ENCODE measurements around the gene DOHH.
"Not testable (repeated sequence)": the region's sequence is repeated elsewhere in the genome, so short reads cannot be mapped to it uniquely, and the experiment has no call there.

DOHH gene

GRCh38 chr19:3510727-3511126, 10.3 kb upstream of the DOHH start:
- Histone ChIP-seq H3K27me3 (ENCODE audit: insufficient read depth, insufficient read length) (no peaks in the 10 kb centered on the region), H3K9ac (ENCODE audit: insufficient read length, low read depth) (peak overlapping the region; percentile 10), H3K4me3 (ENCODE audit: insufficient read length, low read depth) (no peak overlapping the region), H3K36me3 (ENCODE audit: insufficient read depth, insufficient read length, low read length) (peaks cover 70% of the 10 kb centered on the region), H3K9me3 (ENCODE audit: insufficient read depth, low read length) (no peaks in the 10 kb centered on the region), H3K4me1 (ENCODE audit: insufficient read depth, insufficient read length) (peaks cover 32% of the 10 kb centered on the region)
- TF ChIP-seq YY1 (IDR thresholded peaks at IDR 0.05; ENCODE audit: insufficient read depth, insufficient read length) (no peak), ZNF274 (IDR thresholded peaks at IDR 0.05; ENCODE audit: low read depth, low read length) (no peak), SUZ12 (IDR thresholded peaks at IDR 0.05; ENCODE audit: extremely low read depth, insufficient read depth, insufficient read length) (no peak)
- DNase-seq (ENCODE audit: low read depth, low spot score) = no peak

GRCh38 chr19:3509566-3509989, 9.1 kb upstream of the DOHH start:
- H3K9ac ChIP-seq (ENCODE audit: insufficient read length, low read depth) = peak overlapping the region; percentile 44
- DNase-seq (ENCODE audit: low read depth, low spot score) = no peak
- no peaks in the 10 kb centered on the region for H3K9me3 ChIP-seq (ENCODE audit: insufficient read depth, low read length)
- peaks cover 27% of the 10 kb centered on the region for H3K4me1 ChIP-seq (ENCODE audit: insufficient read depth, insufficient read length)
- H3K4me3 ChIP-seq (ENCODE audit: insufficient read length, low read depth) = no peak overlapping the region
- TF ChIP-seq SUZ12 (IDR thresholded peaks at IDR 0.05; ENCODE audit: extremely low read depth, insufficient read depth, insufficient read length) (no peak), ZNF274 (IDR thresholded peaks at IDR 0.05; ENCODE audit: low read depth, low read length) (no peak), YY1 (IDR thresholded peaks at IDR 0.05; ENCODE audit: insufficient read depth, insufficient read length) (no peak)
- H3K27me3 ChIP-seq (ENCODE audit: insufficient read depth, insufficient read length) = no peaks in the 10 kb centered on the region
- peaks cover 64% of the 10 kb centered on the region for H3K36me3 ChIP-seq (ENCODE audit: insufficient read depth, insufficient read length, low read length)

GRCh38 chr19:3508771-3509535, 8.5 kb upstream of the DOHH start:
- no peak for DNase-seq (ENCODE audit: low read depth, low spot score)
- no peak overlapping the region for H3K4me3 ChIP-seq (ENCODE audit: insufficient read length, low read depth)
- H3K4me1 ChIP-seq (ENCODE audit: insufficient read depth, insufficient read length) = peaks cover 27% of the 10 kb centered on the region
- TF ChIP-seq YY1 (IDR thresholded peaks at IDR 0.05; ENCODE audit: insufficient read depth, insufficient read length) = no peak
- TF ChIP-seq SUZ12 (IDR thresholded peaks at IDR 0.05; ENCODE audit: extremely low read depth, insufficient read depth, insufficient read length) = no peak
- no peak for TF ChIP-seq ZNF274 (IDR thresholded peaks at IDR 0.05; ENCODE audit: low read depth, low read length)
- H3K27me3 ChIP-seq (ENCODE audit: insufficient read depth, insufficient read length) = no peaks in the 10 kb centered on the region
- H3K36me3 ChIP-seq (ENCODE audit: insufficient read depth, insufficient read length, low read length) = peaks cover 58% of the 10 kb centered on the region
- no peaks in the 10 kb centered on the region for H3K9me3 ChIP-seq (ENCODE audit: insufficient read depth, low read length)
- H3K9ac ChIP-seq (ENCODE audit: insufficient read length, low read depth) = peak overlapping the region; percentile 46

GRCh38 chr19:3508121-3508661, 7.7 kb upstream of the DOHH start:
- not testable (repeated sequence) for H3K4me3 ChIP-seq (ENCODE audit: insufficient read length, low read depth); H3K9me3 ChIP-seq (ENCODE audit: insufficient read depth, low read length); H3K27me3 ChIP-seq (ENCODE audit: insufficient read depth, insufficient read length); DNase-seq (ENCODE audit: low read depth, low spot score)
- peak overlapping the region; percentile 46 for H3K9ac ChIP-seq (ENCODE audit: insufficient read length, low read depth)
- peaks cover 51% of the 10 kb centered on the region for H3K36me3 ChIP-seq (ENCODE audit: insufficient read depth, insufficient read length, low read length)
- H3K4me1 ChIP-seq (ENCODE audit: insufficient read depth, insufficient read length) = peaks cover 23% of the 10 kb centered on the region

GRCh38 chr19:3507371-3508120, 7.1 kb upstream of the DOHH start:
- H3K9me3 ChIP-seq (ENCODE audit: insufficient read depth, low read length) = no peaks in the 10 kb centered on the region
- H3K4me1 ChIP-seq (ENCODE audit: insufficient read depth, insufficient read length) = peaks cover 21% of the 10 kb centered on the region
- DNase-seq (ENCODE audit: low read depth, low spot score) = no peak
- peak overlapping the region; percentile 64 for H3K4me3 ChIP-seq (ENCODE audit: insufficient read length, low read depth)
- H3K27me3 ChIP-seq (ENCODE audit: insufficient read depth, insufficient read length) = no peaks in the 10 kb centered on the region
- TF ChIP-seq SUZ12 (IDR thresholded peaks at IDR 0.05; ENCODE audit: extremely low read depth, insufficient read depth, insufficient read length) (no peak), ZNF274 (IDR thresholded peaks at IDR 0.05; ENCODE audit: low read depth, low read length) (no peak), YY1 (IDR thresholded peaks at IDR 0.05; ENCODE audit: insufficient read depth, insufficient read length) (no peak)
- peak overlapping the region; percentile 95 for H3K9ac ChIP-seq (ENCODE audit: insufficient read length, low read depth)
- peaks cover 44% of the 10 kb centered on the region for H3K36me3 ChIP-seq (ENCODE audit: insufficient read depth, insufficient read length, low read length)

GRCh38 chr19:3506384-3507340, 6.2 kb upstream of the DOHH start:
- TF ChIP-seq YY1 (IDR thresholded peaks at IDR 0.05; ENCODE audit: insufficient read depth, insufficient read length) (no peak), ZNF274 (IDR thresholded peaks at IDR 0.05; ENCODE audit: low read depth, low read length) (no peak)
- Histone ChIP-seq H3K9ac (ENCODE audit: insufficient read length, low read depth) (peak overlapping the region; percentile 95), H3K27me3 (ENCODE audit: insufficient read depth, insufficient read length) (no peaks in the 10 kb centered on the region), H3K4me1 (ENCODE audit: insufficient read depth, insufficient read length) (peaks cover 16% of the 10 kb centered on the region), H3K4me3 (ENCODE audit: insufficient read length, low read depth) (peak overlapping the region; percentile 64), H3K9me3 (ENCODE audit: insufficient read depth, low read length) (no peaks in the 10 kb centered on the region), H3K36me3 (ENCODE audit: insufficient read depth, insufficient read length, low read length) (peaks cover 35% of the 10 kb centered on the region)
- no peak for DNase-seq (ENCODE audit: low read depth, low spot score)
